Islet precursor cell (in vitro differentiated cells): ENCODE results near the gene TMEM63A.
"Not testable (repeated sequence)": the region's sequence is repeated elsewhere in the genome, so short reads cannot be mapped to it uniquely, and the experiment has no call there.

Experiments
- DNase-seq: peaks from one replicate; pipeline ENCODE4 v3.0.0-alpha.2; 2018

The TMEM63A gene

DNA sequence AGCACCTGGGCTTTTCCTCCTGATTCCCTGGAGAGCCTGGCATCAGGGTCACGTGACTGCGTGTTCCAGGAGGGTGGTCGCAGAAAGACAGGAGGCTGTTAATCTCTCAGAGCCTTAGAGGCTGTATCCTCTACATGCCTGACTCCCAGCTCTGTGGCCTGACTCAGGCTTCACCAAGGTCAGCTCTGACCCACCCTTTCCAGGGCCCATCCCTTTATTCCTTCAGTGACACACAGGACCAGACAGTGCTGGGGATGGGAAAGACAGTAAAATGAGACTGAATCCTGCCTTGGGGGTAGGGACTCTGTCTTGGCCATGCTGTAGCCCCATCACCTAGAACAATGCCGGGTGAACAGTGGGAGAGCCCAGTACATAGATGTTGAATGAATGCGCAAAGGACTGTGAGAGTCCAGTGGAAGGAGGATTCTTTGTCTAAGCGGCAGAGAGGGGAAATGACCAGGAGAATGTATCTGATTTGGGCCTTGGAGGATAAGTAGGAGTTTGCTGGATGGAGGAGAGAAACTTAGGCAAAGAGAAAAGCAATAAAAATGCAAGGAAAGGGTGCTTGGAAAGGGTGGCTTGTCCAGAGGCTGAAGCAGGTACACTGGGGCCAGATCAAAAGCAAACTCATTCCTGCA, 39.3 kb downstream of the TMEM63A start:
- peak; percentile 52 for DNase-seq

DNA sequence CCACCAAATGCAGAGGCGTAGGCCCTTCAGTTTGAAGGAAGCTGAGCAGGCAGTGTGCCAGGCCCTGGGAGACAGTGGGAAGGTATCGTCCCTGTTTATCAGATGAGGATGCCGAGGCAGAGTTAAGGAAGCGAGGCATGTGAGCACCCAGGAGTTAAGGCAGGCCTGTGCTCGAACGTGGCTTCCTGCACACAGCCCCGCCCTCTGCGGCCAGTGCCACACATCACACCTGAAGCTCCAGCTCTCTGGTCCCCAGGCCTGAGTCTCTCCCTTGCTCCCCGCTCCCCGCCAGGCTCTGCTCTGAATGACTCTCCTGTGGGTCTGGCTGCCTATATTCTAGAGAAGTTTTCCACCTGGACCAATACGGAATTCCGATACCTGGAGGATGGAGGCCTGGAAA, 40.1 kb downstream of the TMEM63A start:
- peak; percentile 52 for DNase-seq

DNA sequence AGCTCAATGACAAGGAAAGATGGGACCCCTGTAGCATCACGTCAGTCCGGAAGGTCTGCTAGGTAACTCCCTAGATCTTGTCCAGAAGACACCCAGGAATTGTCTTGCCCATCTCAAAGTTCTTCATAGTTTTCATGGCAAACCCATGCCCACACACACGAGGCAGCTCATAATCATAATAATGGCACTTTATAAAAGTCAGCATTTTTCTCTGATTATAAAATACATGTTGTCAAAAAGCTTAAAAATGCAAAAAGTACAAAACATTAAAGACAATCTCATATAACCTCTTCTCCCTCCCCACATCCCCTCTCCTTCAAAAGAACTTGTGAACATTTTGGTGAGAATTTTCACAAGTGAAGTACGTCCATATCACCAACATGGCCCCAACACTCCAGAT, 41.5 kb downstream of the TMEM63A start:
- no peak for DNase-seq

DNA sequence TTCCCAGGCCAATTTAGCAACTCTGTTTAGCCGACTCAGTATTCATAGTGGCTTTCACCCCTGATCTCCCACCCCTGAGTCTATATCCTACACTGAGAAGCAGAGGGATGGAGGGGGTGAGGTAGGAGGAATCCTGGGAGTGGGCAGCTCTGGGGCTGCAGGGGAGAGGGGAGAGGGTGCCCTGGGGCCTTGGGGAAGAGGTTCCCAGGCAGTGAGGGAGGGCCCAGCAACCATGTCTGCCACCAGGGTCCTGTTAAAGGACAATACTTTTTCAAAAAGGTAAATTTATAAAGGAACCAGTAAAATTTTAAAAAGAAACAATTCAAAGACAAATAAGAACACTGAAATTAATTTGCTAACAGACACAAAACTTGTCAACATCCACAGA, 42.0 kb downstream of the TMEM63A start:
- no peak for DNase-seq

DNA sequence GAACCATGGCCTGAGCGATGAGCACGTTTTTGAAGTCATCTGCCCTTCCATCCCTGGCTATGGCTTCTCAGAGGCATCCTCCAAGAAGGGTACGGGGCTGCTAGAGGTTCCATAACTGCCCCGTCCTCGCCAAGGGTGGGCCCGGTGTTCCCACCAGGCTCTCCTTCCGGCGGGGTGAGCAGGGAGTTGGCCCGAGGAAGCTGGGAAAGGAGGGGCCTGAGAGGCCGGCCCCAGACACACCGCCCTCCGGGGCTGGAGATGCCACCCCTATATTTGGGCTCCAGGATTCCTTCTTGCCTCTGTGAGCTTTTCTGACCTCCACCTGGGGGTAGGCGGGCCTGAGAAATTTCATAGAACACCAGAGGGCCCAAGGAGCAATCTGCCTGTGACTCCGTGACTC, 43.4 kb downstream of the TMEM63A start:
- no peak for DNase-seq

DNA sequence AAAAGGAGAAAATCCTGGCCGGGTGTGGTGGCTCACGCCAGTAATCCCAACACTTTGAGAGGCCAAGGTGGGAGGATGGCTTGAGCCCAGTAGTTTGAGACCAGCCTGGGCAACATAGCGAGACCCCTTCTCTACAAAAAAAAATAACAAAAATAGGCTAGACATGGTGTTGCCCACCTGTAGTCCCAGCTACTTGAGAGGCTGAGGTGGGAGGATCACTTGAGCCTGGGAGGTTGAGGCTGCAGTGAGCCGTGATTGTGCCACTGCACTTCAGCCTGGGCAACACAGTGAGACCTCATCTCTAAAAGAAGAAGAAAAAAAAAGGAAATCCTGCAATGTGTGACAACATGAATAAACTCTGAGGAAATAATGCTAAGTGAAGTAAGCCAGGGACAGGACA, 45.9 kb downstream of the TMEM63A start:
- not testable (repeated sequence) for DNase-seq

DNA sequence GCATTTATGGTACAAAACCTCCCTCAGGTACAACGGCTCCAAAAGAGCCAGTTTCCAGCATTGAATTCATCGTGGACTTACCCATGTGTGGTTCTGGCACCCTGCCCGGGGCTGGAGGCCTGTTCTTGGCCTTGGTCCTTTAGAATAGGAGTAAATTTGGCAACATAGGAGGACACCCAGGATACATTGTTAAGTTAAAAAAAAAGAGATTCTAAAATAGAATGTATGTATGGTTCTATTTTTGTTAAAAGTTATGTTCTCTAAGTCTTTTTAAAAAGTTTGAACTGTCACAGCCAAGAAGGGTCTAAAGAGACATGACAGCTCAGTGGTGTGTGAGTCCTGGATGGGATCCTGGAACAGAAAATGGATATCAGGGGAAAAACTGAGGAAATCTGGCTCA, 46.3 kb downstream of the TMEM63A start:
- DNase-seq = no peak

DNA sequence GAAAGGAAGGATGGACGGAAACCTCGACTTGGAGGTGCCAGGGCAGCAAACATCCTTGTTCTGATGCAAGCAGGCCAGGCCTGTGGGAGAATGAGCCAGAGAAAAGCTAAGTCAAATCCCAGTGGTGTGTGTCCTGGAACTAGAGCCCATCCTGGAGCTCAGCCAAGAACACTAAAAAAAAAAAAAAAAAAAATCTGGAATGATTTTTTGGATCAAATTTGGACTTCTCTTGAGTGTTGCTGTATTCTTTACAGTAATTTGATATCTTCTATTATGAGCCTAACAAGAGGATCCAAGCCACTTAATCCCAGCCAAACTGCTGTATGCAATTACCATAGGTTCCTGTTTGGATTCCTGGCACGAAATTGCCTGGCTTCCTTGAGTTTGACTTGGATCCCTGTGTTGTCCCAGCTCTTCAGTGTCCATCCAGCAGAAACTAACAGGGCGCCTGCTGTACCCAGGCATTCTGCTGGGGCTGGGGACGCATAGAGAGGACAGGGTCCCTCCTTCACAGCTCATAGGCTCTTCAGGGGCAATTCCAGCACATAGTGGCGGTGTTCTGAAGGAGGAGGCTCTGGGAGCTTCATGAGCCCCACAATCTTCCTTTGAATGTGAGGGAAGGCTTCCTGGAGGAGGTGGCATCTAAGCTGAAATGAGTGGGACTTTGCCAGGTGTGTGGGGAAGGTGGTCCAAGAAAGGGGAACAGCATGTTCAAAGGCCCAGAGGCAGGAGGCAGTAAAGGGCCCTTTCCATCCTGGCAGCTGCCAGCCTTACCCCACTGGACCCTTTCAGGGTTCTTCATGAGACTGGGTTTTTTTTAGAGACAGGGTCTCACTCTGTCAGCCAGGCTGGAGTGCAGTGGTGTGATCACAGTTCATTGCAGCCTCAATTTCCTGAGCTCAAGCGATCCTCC, 47.5 kb downstream of the TMEM63A start:
- no peak for DNase-seq

DNA sequence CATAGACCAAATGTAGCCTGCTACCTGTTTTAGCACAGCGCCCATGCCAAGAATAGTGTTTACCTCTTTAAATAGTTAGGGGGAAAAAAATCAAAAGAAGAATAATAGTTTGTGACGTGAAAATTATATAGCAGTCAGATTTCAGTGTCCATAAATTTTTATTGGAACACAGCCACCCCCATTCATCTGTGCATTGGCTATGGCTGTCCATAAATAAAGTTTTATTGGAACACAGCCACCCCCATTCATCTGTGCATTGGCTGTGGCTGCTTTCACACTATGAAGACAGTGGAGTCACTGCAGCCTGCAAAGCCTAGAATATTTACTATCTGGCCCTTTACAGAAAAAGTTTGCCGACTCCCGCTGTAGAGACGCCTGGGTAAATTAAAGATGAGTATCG, 51.3 kb downstream of the TMEM63A start:
- no peak for DNase-seq

DNA sequence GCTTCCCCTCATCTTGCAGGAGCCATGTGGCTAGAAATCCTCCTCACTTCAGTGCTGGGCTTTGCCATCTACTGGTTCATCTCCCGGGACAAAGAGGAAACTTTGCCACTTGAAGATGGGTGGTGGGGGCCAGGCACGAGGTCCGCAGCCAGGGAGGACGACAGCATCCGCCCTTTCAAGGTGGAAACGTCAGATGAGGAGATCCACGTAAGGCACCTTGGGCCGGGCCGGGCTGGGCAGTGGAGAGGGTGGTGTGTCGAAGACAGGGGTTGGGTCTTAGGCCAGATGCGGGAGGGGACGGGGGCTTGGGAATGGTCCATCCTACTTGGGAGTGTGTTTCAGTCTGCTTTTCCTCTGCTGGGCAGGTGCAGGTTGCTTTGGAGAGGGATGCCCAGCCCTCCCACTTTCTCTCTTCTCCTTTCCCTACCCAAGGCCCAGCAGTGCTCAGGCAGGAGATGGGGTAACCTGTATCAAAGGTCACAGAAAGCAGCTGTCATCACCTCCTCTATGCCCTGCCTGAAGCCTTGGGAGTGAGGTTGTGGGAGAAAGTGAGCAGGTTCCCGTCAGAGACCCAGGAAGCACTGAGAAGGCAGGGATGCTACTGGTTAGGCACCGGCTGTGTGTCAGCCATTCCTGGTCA, 53.4 kb downstream of the TMEM63A start:
- no peak for DNase-seq

DNA sequence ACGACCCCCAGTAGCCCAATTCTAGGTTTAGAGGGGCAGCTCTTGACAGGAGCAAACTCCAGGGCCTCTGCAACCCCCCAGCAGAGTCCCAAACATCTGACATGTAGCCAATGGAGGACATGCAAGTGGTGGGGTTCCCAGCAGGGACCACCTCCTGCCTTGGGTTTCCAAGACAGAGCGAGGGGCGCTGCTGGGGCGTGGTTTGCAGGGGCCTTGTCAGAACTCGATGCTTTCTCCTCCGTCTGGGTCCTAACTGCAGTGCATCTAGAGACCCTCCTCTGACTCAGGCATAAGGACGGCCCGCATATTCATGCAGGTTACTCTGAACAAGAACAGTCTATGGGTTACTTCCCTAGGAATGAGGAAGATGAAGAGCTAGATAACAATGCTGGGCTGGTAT, 55.1 kb downstream of the TMEM63A start:
- peak; percentile 54 for DNase-seq

DNA sequence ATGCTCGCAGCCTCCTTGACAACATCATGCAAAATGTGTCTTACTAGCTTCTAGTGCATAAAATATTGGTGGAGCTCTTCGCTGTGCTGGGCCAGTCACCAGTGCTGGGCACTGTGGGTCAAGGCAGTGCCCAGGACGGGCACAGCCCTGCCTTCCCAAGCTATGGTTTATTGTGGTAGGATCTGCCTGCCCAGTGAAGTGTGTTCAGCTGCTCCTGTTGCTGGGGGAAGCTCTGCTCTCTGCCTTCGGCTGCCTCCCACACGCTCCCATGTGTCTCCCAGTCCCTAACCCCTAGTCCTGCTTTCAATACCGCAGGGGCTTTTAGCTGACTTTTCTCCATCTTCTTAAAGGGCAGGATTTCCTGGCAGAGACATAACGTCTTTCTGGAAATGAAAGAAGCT, 56.6 kb downstream of the TMEM63A start:
- no peak for DNase-seq

DNA sequence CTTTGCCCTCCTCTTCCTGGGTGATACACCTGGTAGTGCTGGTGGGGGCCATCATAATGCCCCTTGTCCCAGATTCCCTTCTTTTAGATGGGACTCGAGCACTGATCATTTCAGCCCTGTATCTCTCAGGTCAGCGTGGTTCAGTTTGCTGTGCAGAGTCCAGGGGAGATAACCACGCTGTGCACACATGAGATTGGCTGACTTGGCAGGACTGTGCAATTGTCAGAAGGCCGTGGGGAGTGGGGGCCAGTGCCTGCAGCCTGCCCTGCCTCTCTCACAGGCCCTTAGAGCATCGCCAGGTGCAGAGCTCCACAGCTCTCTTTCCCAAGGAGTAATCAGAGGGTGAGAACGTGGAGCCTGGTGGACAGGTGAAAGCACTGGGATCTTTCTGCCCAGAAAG, 57.1 kb downstream of the TMEM63A start:
- DNase-seq = no peak

DNA sequence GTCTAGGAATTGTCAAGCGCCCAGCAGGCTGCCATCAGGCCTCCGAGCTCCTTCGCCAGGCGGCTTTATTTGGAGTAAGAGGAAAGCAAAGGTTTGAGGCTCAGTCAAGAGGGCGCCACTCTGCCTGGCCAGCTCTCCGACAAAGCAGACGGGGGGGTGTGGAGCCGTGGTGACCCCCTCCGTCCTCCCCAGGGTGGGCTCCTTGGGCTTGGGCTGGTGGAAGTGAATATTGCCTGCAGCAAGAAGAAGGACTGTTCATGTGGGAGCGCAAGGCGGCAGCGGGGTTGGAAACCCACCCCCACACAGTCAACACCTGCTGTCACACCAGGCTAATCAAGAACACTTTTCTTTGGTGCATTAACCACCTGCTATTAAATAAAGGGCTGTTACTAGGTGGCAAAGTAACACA, 57.6 kb downstream of the TMEM63A start:
- DNase-seq = no peak

DNA sequence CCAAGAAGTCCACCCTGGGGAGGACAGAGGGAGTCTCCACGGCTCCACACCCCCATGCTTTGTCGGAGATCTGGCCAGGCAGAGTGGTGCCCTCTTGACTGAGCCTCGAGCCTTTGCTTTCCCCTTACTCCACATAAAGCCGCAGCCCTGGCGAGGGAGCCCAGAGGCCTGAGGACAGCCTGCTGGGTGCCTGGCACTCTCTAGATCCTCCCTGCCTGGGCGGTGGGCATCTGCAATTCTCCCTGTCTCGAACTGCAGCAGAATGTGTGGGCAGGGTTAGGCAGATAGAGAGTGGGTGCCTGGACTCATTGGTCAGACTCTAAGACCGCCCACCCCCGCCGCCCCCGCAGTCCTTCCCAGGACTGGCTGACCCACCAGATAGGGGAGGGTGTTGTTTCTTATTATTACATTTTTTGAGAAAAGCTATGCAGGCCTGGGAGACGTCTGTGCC, 58.3 kb downstream of the TMEM63A start:
- DNase-seq = no peak

DNA sequence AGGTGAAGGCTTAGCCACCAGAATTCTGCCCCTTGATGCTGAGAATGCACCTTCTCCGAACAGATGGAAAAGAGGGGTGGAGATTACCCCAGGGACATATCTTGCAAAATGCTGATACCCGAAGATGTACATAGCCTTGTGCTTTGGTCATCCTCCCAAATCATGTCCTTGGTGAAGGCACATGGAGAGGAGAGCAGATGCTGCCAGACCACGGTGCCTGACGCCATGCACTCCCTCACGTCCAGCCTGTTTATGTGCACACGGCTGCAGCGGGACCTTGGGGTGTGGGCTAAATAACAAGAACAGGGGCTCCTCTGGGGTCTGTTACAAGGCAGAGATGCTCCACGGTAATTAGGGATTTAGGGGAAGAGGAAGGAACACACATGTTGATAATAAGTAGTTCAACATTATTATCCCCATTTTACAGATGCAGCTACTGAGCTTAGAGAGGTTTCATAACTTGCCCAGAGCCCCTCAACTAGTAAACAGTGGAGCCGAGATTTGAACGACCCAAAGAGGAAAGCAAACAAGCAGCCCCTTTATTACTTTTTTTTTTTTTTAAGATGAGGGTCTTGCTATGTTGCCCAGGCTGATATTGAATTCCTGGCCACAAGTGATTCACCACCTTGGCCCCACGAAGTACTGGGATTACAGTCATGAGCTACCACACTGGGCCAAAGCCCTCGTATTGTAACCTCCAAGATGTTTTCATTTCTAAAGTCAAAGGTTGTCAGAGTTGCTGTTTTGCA, 59.4 kb downstream of the TMEM63A start:
- DNase-seq = no peak

DNA sequence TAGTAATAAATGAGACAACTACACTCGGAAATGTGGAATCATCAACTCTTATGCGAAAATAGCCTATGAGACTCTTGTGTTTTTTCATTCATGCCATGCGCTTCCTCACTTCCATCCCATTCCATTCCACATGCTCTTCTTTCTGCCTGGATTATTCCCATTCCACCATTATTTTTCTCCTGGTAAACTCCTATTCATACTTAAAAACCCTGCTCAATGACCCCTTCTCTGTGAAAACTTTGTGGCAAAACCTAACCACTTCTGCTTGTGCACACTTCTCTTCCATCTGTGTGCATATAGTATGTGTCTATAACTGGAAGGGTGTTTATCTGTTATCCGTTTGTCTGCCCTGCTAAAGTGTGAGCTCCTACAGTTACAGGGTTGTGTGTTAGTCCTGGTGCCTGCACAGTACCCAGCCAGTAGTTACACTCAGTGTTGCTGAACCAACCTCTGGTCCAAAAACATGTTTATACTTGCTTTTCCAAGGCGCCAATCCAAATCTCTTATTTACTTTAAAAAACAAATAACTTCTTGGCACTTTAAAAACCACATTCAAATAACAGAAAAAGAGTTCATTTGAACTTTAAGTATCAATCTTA, 61.6 kb downstream of the TMEM63A start:
- no peak for DNase-seq

DNA sequence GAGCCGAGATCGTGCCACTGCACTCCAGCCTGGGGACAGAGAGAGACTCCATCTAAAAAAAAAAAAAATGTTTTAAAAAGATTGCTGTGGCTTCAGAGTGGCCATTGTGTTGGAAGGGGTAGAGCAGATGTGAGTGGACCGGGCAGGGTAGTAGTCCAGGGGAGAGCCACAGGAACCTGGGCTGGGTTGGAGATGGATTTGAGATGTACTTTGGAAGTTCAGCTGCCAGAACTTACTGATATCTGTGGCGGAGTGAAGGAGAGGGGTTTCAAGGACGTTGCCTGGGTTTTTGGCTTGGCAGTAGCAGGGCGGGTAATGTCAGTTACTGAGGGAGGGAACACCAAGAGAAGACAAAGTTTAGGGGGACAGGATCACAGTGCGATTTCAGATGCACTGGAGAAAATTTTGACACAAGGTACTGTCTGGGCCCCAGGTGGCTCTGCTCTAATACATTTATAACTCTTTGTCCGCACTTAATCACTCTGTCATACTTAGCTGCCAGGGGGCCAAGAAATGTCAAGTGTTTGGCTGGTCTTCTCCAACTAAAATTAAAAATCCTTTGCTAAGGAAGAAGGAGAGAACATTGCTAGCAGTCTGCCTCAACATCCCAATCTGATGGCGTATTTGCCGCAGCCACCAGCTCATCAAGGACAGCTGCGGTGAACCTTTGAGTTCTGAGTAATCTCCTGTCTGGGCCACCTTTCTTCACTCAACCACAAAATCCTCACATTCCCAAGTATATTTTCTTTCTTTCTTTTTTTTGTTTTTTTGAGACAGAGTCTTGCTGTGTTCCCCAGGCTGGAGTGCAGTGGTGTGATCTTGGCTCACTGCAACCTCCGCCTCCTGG, 62.6 kb downstream of the TMEM63A start:
- DNase-seq = no peak

DNA sequence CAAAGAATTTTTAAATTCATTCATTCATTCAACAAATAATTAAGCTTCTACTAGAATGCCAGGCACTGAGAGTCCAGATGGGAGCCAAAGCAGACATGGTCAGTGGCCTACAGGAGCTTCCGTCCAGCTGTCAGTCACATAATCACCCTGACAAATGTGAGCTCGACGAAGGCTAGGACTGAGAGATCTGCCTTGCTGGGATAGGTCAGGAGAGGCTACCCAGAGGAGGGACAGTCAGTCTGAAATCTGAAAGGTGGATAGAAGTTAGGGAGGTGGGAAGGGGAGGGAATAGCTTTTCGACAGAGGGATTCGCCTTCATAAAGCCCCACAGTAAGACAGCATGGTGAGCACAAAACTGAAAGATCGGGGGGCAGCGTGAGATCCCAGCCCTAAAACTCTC, 64.0 kb downstream of the TMEM63A start:
- no peak for DNase-seq

DNA sequence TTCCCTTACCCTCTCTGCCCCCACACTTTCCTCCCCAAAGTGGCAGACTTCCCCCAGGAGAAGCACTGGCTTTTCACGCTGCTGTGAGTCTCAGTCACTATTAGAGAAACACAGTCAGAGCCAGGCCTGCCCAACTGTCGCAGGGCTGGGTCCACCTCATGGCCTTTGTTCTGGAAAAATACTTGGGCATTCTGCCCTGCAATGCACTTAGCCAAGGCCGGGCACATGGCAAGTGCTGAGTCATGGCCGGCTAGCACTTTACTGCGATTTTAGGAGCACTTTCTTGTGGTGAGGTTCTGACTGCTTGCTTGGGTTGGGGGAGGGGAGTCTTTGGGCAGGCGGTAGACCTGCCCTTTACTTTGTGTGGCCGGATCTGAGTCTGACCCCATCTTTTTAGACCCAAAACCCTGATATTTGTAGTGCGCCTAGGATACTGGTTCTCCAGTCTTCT, 64.5 kb downstream of the TMEM63A start:
- DNase-seq = peak; percentile 88

DNA sequence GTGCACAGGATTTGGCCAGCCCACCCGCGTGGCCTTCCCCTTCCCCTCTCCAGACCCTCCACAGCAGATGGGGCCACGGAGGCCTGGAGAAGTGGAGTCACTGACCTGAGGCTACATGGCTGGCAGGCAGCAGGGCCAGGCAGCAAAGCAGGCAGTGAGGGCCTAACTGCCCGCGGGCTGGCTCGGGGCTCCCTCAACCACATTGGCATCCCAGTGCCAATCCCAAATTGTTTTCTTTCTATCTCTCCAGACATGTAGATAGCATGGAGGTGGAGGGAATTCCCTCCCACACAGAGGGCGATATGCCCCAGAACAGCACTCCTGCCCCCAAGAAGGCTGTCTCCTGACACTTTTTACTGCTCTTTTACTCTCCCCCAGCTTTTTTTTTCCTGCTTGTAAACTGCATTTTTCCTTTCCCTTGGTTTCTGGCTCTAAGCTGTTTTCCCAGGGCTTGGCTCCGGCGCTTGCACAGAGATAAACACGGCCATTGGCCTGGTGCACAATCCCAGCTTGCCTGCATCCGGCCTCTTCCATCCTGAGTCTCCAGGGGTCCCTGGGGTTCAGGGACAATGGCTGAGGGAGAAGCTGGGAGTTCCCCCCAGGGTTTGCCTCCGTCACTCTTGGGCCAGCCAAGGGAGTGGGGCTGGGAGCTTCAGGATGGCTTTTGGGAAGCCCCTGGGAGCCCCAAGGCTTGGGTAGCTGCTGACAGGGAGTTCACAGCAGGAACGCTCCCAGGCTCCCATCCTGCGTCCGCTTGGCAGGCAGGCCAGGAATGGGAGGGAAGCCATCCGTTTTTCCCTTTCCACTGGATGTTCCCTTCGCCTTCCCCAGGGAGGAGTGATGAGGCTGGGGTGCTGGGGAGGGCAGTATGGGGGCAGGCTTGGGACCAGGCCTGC, 65.3 kb downstream of the TMEM63A start:
- no peak for DNase-seq
